GM21825 (cell line): ENCODE measurements around the gene PEAR1.

Experiments
- ATAC-seq: cut with Tn5 transposase; IDR thresholded peaks from one replicate; pipeline ENCODE4 v1.9.1; 2021; ENCODE audit warnings: mild to moderate bottlenecking, moderate library complexity; ENCODE audit not compliant: unreplicated experiment

The PEAR1 gene, protein sequence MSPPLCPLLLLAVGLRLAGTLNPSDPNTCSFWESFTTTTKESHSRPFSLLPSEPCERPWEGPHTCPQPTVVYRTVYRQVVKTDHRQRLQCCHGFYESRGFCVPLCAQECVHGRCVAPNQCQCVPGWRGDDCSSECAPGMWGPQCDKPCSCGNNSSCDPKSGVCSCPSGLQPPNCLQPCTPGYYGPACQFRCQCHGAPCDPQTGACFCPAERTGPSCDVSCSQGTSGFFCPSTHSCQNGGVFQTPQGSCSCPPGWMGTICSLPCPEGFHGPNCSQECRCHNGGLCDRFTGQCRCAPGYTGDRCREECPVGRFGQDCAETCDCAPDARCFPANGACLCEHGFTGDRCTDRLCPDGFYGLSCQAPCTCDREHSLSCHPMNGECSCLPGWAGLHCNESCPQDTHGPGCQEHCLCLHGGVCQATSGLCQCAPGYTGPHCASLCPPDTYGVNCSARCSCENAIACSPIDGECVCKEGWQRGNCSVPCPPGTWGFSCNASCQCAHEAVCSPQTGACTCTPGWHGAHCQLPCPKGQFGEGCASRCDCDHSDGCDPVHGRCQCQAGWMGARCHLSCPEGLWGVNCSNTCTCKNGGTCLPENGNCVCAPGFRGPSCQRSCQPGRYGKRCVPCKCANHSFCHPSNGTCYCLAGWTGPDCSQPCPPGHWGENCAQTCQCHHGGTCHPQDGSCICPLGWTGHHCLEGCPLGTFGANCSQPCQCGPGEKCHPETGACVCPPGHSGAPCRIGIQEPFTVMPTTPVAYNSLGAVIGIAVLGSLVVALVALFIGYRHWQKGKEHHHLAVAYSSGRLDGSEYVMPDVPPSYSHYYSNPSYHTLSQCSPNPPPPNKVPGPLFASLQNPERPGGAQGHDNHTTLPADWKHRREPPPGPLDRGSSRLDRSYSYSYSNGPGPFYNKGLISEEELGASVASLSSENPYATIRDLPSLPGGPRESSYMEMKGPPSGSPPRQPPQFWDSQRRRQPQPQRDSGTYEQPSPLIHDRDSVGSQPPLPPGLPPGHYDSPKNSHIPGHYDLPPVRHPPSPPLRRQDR

DNA sequence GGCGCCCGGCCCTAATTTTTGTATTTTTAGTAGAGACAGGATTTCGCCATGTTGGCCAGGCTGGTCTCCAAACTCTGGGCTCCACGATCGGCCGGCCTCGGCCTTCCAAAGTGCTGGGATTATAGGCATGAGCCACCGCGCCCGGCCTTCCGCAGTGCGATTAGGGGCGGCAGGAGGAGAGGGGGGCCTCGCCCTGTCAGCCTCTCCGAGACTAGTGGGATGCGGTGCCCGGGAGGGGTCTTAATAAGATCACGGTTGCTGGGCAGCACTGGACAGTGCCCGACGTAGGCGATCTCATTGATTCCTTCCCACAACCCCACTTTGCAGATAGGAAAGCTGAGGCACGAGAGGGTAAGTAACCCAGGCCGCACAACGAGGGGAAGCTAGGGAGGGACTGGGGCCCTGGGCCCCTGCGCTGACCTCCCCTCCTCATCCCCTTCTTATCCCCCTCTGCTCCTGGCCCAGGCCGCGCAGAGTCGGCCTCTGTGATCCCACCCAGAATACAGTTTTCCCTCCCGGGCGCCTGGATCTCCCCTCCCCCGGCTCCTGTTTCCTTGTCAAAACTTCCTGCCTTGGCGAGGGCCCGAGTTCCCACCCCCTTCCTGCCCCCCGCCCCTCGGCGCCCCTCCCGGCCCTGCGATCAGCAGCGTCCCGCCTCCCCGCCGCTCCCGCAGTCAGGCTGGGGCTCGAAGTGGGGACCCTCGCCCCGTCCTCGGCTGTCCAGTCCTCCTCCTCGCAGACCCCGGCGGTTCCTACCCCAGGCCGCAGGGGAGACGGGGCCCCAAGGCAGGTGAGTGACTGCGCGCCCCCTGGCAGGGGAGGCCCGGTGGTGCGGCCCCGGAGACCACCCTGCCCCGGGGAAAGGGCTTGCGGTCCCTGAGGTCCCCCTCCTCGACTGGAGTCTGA is at the start of gene PEAR1:
Gene PEAR1 (plus strand): TSS at position 671 of the 906 bp plus-strand sequence. CDS start 10,209 bp downstream, outside the sequence.
- ATAC-seq: no peak

DNA sequence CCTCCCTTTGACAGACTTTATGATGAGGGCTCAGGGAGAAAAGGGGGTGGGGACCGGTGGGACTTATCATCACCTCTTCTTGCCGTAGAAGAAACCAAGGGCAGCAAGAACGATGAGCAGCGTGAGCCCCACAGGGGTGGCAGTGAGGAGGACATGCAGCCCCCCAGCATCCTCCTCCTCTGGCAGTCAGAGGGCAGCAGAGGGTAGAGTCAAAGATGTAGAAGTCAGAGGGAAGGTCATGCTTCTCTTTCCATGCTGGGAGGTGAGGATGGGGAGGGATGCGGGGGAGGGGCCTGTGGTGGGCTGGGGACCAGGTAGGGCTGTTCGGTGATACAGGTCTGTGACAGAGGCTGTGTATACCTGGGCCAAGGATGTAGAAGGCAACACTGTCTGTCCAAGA is 49.4 kb upstream of the PEAR1 start:
- no peak for ATAC-seq

DNA sequence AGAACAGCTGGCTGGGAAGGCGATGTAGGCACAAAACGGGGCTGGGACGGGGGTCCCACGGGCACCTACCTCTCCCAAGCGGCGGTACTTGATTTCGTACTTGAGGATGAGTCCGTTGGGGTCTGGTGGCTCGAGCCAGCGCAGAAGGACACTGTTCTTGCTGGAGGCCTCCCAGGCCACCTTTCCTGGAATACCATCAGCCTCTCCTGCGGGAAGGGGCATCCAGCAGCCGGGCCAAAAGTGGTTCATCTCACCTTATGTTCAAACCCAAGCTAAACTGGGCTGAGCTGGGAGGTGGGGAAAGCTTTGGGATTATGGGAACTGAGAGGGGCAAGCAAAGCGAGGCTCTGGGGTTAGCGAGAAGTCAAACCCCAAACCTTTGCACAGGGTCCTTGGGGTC is 48.9 kb upstream of the PEAR1 start:
- no peak for ATAC-seq

DNA sequence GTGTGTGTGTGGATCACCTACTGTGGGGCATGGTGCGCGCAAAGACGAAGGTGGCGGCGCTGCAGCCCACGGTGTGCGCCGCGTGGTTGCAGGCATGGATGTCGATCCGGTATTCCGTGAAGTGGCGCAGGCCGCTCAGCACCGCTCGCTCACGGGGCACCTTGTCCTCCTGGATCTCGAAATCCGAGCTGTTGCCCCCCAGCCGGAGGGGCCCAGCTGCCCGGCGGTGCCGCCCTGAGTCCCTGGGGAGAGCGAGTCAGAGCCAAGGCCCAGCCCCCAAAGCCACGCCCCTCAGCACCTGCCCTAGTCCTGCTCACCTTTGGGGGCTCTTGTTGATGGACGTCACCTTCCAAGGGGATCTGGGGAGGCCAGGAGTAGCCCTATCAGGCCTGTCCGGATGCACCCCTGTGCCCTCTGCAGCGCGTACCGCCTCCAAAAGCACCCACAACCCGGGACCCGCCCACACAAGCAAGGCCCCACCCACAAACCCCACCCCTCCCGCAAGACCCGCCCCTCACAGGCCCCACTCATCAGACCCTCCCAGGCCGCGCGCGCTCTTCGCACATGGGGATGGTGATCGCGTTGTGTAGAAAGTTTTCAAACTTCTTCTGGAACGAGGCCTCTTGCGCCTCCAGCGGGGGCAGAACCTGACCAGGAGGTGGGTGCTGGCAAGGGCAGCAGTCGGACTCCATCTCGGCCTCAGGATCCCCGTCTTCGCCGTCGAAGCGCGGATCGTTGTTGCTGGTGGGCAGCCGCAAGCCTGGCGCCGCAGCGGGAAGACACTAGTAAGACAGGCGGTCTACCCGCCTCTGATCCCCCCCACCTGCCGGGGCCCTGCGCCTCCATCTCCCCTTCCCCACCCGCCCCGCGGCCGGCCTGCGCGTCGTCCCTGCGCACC is 48.2 kb upstream of the PEAR1 start:
- ATAC-seq: no peak

DNA sequence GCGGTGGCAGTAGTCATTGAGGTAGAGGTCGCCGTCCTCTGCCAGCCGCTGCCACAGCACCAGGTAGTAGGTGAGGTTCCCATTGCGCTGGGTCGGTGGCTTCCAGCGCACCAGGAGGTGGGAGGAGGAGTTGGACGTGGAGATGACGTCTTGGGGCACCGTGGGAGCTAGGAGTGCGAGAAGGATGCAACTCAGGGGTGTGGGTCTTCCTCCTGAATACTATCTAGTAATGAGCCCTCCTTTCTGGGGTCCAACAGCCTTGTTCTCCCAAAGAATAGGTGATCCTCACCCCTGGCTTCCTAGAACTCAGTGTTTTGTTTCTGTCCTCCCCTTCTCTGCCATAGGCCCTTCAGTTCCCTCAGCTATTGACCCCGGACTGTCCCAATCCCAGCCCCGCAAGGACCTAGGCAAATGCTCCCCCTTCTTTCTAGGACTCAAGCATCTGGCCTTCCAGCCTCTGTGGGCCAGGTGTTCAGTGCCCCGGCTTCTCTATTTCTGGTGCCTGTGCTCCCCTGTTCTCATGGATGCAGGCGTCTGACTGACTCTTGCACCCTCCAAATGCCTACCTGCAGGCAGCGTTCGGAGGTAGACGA is 47.5 kb upstream of the PEAR1 start:
- no peak for ATAC-seq

DNA sequence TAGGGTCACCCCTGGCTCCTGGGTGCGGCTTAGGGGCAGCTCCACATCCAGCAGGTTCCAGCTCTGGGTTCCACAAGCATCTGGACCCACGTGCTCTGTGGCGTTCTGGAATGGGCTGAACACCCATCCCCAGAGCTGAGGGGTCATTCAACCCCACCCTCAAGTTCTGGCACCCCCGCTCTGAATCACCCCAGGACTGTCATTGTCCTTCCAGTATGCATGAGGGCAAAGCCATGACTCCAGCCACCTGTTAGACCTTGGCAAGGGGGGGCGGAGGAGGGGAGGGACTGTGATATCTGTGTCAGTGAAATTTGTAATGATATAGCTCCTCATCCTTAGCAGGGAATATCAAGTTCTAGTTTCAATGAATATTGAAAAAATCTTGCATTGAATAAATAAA is 46.9 kb upstream of the PEAR1 start:
- ATAC-seq: no peak

DNA sequence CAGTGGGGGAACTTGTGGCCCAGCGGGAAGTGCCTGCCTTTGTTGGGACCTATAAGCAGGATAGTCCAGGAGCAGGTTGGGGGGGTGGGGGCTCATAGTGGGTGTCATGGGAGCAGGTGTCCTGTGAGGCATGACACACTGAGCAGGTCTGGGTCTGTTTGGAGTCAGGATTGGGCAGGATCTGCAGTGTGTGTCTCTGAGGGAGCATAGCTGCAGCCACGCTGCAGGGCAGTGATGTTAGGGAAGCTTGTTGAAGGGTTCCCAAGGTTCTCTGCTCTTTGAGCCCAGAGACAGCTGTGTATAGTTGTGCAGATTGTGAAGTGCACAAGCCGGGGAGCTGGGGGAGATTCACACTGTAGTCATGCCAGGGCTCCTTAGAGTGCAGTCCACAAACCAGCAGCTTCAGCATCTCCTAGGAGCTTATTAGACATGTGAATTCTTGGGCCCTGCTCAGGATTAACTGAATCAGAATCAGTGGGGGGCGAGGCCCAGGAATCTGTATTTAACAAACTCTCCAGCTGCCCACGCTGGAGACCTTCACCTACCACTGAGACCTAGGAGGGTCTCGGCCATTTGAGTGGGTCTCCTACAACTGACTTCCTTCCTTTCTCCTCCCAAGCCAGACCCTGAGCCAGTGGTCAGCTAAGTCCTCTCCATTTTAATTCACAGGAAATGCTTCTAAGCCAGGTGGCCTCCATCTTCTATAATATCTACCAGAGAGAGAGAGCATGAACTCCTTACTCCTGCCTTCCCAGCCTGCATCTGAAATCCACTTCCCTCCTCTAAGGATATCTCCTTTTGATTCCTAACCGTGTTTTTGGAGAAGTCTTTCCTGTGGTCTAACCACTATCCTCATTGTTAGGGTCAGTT is 45.7 kb upstream of the PEAR1 start:
- ATAC-seq: no peak

DNA sequence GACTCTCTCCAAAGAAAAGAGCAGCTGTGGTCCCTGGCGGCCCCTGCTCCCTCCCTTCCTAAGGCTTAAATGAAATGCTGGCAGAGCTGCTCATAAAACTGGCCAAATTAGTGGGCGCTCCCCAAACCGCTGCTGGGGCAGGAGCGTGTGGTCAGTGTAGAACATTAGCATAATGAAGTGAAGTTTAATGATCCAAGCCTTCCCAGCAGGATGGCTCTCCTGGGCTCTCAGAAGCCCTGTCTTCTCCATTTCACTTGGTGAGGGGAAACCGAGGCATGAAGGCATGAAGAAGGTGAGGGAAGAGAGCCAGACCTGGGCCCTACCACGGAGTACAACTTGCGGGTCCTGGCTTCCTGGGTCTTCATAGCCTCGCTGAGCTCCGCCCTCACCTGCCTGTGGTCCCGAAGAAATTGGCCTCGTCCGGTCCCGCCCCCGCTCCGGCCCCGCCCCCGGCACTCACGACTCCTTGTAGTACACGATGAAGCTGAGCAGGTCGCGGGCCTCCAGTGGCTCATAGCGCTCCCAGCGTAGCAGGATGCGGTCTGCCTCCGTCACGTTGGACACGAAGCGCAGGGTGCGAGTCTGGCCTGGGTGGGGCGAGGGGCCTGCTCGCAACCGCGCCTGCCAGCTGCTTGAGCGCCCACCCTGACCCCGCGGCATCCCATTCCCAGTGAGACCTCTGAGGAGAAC is 44.9 kb upstream of the PEAR1 start:
- ATAC-seq: no peak

DNA sequence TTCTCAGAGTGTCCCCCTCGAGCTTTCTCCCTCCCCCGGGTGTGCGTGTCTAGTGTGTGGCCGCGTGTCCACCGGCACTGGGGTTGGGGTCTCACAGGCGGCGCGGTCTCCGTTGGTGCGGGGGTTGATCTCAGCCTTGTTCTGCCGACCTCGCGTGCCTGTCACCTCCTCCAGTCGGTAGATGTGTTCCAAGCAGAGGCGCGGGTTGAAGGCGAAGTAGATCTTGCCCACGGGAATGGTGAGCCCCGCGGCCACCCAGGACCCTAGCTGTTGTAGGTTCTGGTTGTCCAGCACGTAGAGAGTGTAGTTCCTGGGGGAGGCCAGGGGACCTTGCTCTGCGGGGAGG is 44.4 kb upstream of the PEAR1 start:
- ATAC-seq: no peak

DNA sequence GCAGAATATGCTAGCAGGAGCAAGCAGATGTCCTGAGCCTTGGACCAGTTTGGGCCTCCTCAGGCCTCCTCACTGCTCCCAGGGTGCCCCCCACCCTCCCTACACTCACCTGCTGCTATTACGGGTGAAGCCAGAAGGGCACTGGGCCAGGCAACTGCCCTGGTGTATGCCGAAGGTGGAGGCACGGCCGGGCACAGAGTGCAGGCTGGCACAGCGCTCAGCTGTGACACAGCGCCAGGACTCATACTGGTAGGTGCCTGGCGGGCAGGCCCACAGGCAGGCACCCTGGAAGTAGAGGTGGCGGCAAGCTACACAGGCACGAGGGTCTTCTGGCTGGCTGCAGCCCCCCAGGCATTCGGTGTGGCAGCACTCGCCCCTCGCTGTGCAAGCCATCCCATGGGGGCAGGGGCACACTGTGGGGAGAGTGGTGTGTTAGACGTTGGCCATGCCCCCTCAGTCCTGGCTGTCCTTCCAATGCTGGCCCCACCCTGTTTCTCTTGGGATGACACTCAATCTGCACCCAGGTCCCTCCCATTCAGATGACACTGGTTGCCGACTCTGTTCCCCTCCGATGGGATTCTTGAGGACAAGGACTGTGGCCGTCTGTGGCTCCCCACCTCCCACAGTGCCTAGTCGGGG is 41.6 kb upstream of the PEAR1 start:
- no peak for ATAC-seq

DNA sequence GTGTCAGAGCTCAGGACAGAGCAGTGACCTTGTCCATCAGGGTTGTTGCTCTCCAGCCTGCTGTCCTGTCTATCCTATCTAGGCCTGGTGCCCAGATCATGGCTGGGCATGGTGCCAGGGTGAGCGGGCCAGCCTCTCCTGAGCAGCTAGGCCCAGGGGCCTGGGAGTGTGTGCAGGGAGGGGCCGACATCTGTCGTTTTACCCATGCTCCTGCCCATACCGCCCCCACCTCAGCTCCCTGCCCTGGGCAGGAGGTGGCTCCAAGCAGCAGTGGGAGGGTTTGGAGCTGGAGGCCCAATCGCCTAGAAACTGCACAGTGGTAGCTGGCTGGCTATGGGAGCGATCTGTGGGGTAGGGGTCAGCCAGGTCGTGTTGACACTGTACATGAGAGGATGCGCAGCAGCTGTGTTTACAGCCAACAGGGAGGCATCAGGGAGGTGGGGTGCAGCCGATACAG is 41.1 kb upstream of the PEAR1 start:
- ATAC-seq: no peak

DNA sequence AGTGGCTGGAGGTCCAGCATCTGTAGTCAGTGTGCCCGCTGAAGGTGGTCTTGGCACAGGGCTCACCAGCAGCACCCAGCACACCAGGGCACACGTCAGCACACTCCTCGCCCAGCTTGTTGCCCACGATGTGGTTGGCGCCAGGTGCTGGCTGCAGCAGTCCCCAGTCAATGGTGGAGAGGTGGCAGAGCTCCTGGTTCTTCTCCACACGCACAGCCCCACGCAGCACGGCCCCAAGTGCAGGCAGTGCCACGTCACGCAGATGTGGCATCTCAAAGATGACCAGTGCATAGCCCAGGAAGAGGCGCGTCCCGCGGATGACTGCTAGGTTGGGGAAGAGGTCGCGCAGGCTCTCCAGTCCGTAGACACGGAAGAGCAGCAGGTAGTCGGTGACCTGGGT is 39.8 kb upstream of the PEAR1 start:
- no peak for ATAC-seq

DNA sequence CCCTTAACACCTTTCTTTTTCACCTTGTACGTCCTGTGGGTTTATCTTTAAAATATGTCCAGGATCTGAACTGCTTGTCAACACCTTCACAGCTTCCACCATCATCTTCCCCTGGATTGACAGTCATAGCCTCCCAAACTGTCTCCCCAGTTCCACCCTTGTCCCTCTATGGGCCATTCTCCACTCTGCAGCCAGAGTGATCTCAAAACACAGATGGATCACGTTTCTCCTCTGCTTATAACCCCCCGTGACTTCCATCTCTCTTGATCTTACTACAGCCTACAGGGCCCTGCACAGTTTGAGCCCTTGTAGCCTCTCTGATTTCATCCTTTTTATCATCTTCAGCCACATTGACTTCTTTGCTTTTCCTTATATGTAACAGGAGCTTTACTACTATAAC is 38.9 kb upstream of the PEAR1 start:
- ATAC-seq: no peak

DNA sequence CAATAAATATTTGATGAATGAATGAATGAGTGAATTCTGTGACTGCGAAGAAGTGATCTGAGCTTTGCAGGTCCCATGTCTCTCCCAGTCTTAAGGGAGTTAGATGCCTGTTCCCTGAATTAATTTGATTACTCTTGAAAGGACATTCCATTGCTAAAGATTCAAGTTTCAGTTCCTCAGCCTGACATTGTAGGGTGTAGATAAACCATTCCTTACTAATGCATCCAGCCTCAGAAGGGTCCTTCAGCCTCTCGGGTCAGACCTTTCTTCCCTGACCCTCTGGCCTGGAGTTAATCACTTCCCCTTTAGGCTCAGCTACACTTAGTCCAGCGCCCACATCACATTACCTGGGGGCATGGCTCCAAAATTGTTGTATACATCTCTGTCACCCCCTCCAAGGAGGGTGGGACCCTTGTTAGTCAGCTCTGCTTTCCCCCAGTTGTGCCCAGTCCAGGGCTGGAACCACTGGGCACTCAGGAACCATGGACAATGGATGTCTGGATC is 37.2 kb upstream of the PEAR1 start:
- no peak for ATAC-seq

DNA sequence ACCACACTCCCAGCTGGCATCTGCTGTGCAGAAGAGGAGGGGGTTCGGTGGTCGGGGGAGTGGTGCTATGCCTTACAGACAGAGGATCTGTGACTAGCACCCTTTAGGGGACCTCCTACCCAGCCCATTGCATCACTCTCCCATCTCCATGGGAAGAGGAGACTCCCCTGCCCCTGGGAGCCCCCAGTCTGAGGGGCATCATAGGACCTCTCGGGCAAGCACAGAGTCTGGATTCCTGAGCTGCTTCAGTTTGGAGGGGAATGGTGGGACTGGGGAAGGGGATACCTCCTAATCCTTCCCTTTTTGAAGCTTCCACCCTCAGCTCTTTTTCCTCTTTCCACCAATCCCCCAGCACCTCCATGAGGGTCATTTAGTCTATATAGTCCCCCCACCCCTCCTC is 36.0 kb upstream of the PEAR1 start:
- no peak for ATAC-seq

DNA sequence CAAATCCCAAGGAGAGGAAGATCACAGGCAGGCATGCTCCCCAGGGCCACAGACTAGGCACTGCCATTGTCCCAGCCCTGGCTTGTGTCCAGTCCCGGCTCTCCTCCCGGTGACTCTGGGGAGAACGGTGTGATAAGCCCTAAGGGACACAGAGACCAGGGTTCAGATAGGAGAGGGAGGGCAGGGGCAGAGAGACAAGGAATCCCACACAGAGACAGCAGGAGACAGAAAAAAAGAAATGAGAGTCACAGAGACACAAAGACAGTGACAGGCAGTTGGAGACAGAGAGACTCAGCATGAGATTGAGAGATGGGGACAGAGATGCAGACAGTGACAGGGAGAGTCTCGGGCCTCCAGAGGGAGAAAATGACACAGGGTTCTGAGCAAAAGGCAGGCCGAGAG is 35.0 kb upstream of the PEAR1 start:
- ATAC-seq: no peak

DNA sequence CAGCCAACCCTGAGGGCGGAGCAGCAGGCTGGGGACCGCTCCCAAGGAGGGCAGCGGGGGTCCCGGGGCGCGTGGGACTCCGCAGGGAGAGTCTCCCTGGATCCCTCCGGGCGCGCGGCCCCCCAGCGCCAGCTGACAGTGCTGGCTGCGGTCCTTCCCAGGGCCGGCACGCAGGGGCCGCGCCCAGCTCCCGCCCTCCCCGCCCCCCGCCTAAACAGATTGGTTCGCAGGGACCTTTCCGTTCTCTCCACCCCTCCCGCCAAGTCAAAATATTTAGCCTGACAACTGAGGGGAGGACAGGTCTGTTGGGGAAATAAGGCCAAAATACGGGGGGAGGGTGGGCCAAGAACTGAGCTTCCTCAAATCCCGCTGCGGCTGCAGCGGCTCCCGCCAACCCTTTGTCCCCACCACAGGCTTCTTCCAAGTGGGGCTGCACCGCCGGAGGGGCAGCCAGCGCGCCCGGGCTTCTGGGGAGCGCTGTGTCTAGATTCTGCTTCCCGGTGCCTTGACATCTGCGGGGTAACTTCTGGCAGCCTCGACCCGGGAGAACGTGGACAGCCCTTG is 34.5 kb upstream of the PEAR1 start, which contains the start of gene INSRR:
Gene INSRR (minus strand): TSS at position 159 of the 564 bp plus-strand sequence. CDS start 496 bp downstream, outside the sequence.
- no peak for ATAC-seq
